B cell (primary cell): ENCODE measurements around the gene ZMYND10. TPM values are rescaled to one million over a fixed set of nuclear protein-coding genes. Genes with fewer than 3 reads are reported as not detected.

Experiments
- ATAC-seq: fragments of 200-7000 bp; cut with Tn5 transposase; one replicate; pipeline ENCODE4 v1.10.0; 2021; ENCODE audit warnings: low read depth, mild to moderate bottlenecking, moderate number of reproducible peaks, moderate library complexity
- CTCF ChIA-PET: fragments of 350-600 bp; sonication (Branson Sonifier 250); formaldehyde crosslinking; loops from one replicate; lab custom pipeline; 2021; ENCODE audit warnings: antibody characterized with exemption, inconsistent platforms; lab: Charles Lee
- POLR2A ChIA-PET: fragments of 350-600 bp; sonication (Branson Sonifier 250); formaldehyde crosslinking; loops from one replicate; lab custom pipeline; 2021; ENCODE audit warnings: antibody characterized with exemption; lab: Charles Lee
- DNase-seq: peaks from one replicate; pipeline ENCODE4 v3.0.0; 2013
- H2AFZ ChIP-seq: 2 replicates; pipeline ENCODE4 v1.6.1; 2012; ENCODE audit warnings: mild to moderate bottlenecking, low read depth, low read length; ENCODE audit not compliant: insufficient read depth, poor library complexity, severe bottlenecking
- H3K27ac ChIP-seq, 2 donors: 1 replicate in 1 of 2; 2 replicates in 1 of 2; pipeline ENCODE4 v1.5.1; 2012 to 2013; ENCODE audit warnings: low read length in 2 of 2, mild to moderate bottlenecking in 2 of 2, moderate library complexity in 1 of 2
- H3K27me3 ChIP-seq, 4 experiments: fragments of 200-600 bp in 1 of 4; sonication (generic) in 1 of 4; replicated peaks in 1 of 4; 1 replicate in 2 of 4; 2 replicates in 2 of 4; pipeline versions ENCODE4 v1.6.1 to v1.7.0; 2013 to 2016; ENCODE audit warnings: low read length in 3 of 4, mild to moderate bottlenecking in 2 of 4, mixed read lengths in 1 of 4, moderate library complexity in 1 of 4; ENCODE audit not compliant: insufficient read depth in 4 of 4, control insufficient read depth in 3 of 4; ENCODE audit errors: control extremely low read depth in 1 of 4
- H3K36me3 ChIP-seq, 2 experiments: replicated peaks in 1 of 2; 1 replicate in 1 of 2; 2 replicates in 1 of 2; pipeline versions ENCODE4 v1.6.1 to v1.7.1; 2013; ENCODE audit warnings: low read length in 1 of 2; ENCODE audit not compliant: insufficient read depth in 2 of 2, control insufficient read depth in 1 of 2; ENCODE audit errors: control extremely low read depth in 1 of 2, extremely low read depth in 1 of 2
- H3K4me1 ChIP-seq, 2 donors: fragments of 200-600 bp in 1 of 2; sonication (generic) in 1 of 2; 1 replicate in 1 of 2; 2 replicates in 1 of 2; pipeline versions ENCODE4 v1.5.1 to v1.6.1; 2013 to 2017; ENCODE audit warnings: low read length in 2 of 2; ENCODE audit not compliant: control insufficient read depth in 2 of 2, insufficient read depth in 2 of 2
- H3K4me2 ChIP-seq: replicated peaks from 2 replicates; pipeline ENCODE3; 2012; ENCODE audit warnings: mild to moderate bottlenecking, low read depth, low read length; ENCODE audit not compliant: poor library complexity, severe bottlenecking
- H3K4me3 ChIP-seq, 5 experiments: fragments of 200-600 bp in 1 of 5; sonication (generic) in 1 of 5; 1 replicate in 3 of 5; 2 replicates in 2 of 5; pipeline versions ENCODE4 v1.5.1 to v1.7.0; 2011 to 2016; ENCODE audit warnings: low read length in 4 of 5, mild to moderate bottlenecking in 4 of 5, low read depth in 2 of 5, control low read depth in 1 of 5, moderate library complexity in 1 of 5; ENCODE audit not compliant: insufficient read depth in 1 of 5; ENCODE audit errors: control extremely low read depth in 1 of 5, extremely low read depth in 1 of 5
- H3K79me2 ChIP-seq: fragments of 200-600 bp; sonication (generic); one replicate; pipeline ENCODE4 v1.6.0; 2016; ENCODE audit warnings: low read length; ENCODE audit not compliant: control insufficient read depth, insufficient read depth
- H3K9ac ChIP-seq: fragments of 200-600 bp; sonication (generic); 2 replicates; pipeline ENCODE4 v1.6.1; 2017; ENCODE audit warnings: mild to moderate bottlenecking, low read length, moderate library complexity
- H3K9me3 ChIP-seq, 3 donors: one replicate each; pipeline versions ENCODE4 v1.6.1 to v1.7.1; 2013; ENCODE audit warnings: low read length in 2 of 3; ENCODE audit not compliant: control insufficient read depth in 2 of 3, insufficient read depth in 1 of 3; ENCODE audit errors: control extremely low read depth in 1 of 3
- H4K20me1 ChIP-seq: 2 replicates; pipeline ENCODE4 v1.6.0; 2012; ENCODE audit warnings: mild to moderate bottlenecking, low read length; ENCODE audit not compliant: insufficient read depth, control insufficient read depth, poor library complexity, severe bottlenecking
- H3K27ac Mint-ChIP-seq: one replicate; pipeline ENCODE4 v1.8.0; 2021; ENCODE audit warnings: mixed read lengths
- H3K27me3 Mint-ChIP-seq: one replicate; pipeline ENCODE4 v1.8.0; 2021; ENCODE audit warnings: mixed read lengths
- H3K4me1 Mint-ChIP-seq: one replicate; pipeline ENCODE4 v1.8.0; 2021; ENCODE audit warnings: mixed read lengths
- H3K4me3 Mint-ChIP-seq: one replicate; pipeline ENCODE4 v1.8.0; 2021; ENCODE audit warnings: mixed read lengths
- H3K9me3 Mint-ChIP-seq: one replicate; pipeline ENCODE4 v1.8.0; 2022; ENCODE audit warnings: mixed read lengths; ENCODE audit not compliant: insufficient read depth
- CTCF ChIP-seq: fragments of 200-600 bp; IDR thresholded peaks from one replicate; pipeline ENCODE4 v1.8.0; 2022; ENCODE audit warnings: antibody characterized with exemption, mild to moderate bottlenecking
- EZH2 ChIP-seq: IDR thresholded peaks from 2 replicates; pipeline ENCODE4 v1.6.1; 2012; ENCODE audit warnings: borderline replicate concordance, low read depth, mild to moderate bottlenecking, moderate library complexity, low read length; ENCODE audit not compliant: insufficient read depth, poor library complexity, severe bottlenecking
- WGBS: methylation state at CpG from one replicate; pipeline ENCODE4 v1.1.5; 2013; ENCODE audit warnings: missing lambda C conversion rate; ENCODE audit not compliant: insufficient coverage; 5-methylcytosine and 5-hydroxymethylcytosine counted together
- intact Hi-C: fragments of 100-400 bp; cut with micrococcal nuclease; formaldehyde crosslinking; loops from one replicate; pipeline ENCODE4 v1.10.0; 2022
- polyA plus RNA-seq: library from polyadenylated mRNA; depleted of rRNA; stranded (reverse); fragments of >200 nt; gene quantifications from 2 replicates; pipeline ENCODE4 v1.2.3, GENCODE V29; 2012
- total RNA-seq, 2 donors: library from RNA; stranded (reverse); fragments of 120-200 nt in 1 of 2; gene quantifications; 1 replicate in 1 of 2; 2 replicates in 1 of 2; pipeline versions ENCODE4 v1.2.3 to v1.2.4, GENCODE V29; 2013 to 2022

ZMYND10 gene
- total and polyA plus RNA-seq, 2 donors (not counting 1 experiment from before 2014, with no cell fraction given): 1.8 to 2.4 TPM

GRCh38 chr3:50341996-50342650, 3.4 kb downstream of the ZMYND10 start:
- peak overlapping the region; percentile 49 for H3K4me3 Mint-ChIP-seq
- Histone ChIP-seq H3K4me2 (peak overlapping the region; percentile 90), H2AFZ (no peak overlapping the region), H3K27ac (peak overlapping the region in 1 of 2 donors; percentile 22), H3K79me2 (peaks cover 29% of the 10 kb centered on the region), H3K9me3 (no peaks in the 10 kb centered on the region), H3K4me1 (peaks cover 35 to 59% of the 10 kb centered on the region in 2 donors), H3K36me3 (no peaks in the 10 kb centered on the region), H3K27me3 (no peaks in the 10 kb centered on the region), H3K4me3 (no peak overlapping the region), H4K20me1 (no peaks in the 10 kb centered on the region), H3K9ac (no peak overlapping the region)
- DNase-seq (no peak), ATAC-seq (no peak)
- no peaks in the 10 kb centered on the region for H3K27me3 Mint-ChIP-seq
- H3K27ac Mint-ChIP-seq: peak overlapping the region; percentile 98
- 94% methylated on average over 13 of the region's 13 CpGs for WGBS
- ChIA-PET CTCF (no interaction called here), POLR2A (interaction anchor here (0.7 to 6.1 kb wide), 2 partner anchors 10 to 1783 kb away, joined by 3 to 96 read pairs; partner anchors contain the start of genes CYB561D2 and NPRL2)
- intact Hi-C loops: no loop called here
- TF ChIP-seq CTCF (no peak), EZH2 (no peak)
- H3K9me3 Mint-ChIP-seq: no peaks in the 10 kb centered on the region
- H3K4me1 Mint-ChIP-seq: peaks cover 50% of the 10 kb centered on the region

GRCh38 chr3:50341537-50341936, 4.0 kb downstream of the ZMYND10 start:
- intact Hi-C loops: no loop called here
- Histone ChIP-seq H4K20me1 (peaks cover 3% of the 10 kb centered on the region), H3K36me3 (peaks cover 0 to 2% of the 10 kb centered on the region in 2 experiments), H3K9ac (peak overlapping the region; percentile 89), H3K9me3 (no peaks in the 10 kb centered on the region), H3K79me2 (peaks cover 30% of the 10 kb centered on the region), H3K27ac (peak overlapping the region; percentile 73 to 97), H3K4me2 (peak overlapping the region; percentile 90), H3K27me3 (no peaks in the 10 kb centered on the region), H2AFZ (peak overlapping the region; percentile 82), H3K4me3 (peak overlapping the region in 4 of 5 experiments; percentile 61 to 86 (median 76)), H3K4me1 (peaks cover 37 to 59% of the 10 kb centered on the region in 2 donors)
- peak overlapping the region; percentile 96 for H3K4me3 Mint-ChIP-seq
- ATAC-seq: no peak
- TF ChIP-seq CTCF: no peak
- H3K27me3 Mint-ChIP-seq: no peaks in the 10 kb centered on the region
- CTCF ChIA-PET: interaction anchor here (0.9 to 1.8 kb wide), 3 partner anchors 9 to 49 kb away, joined by 3 to 14 read pairs (median 4); partner anchors contain the start of genes CYB561D2, HYAL3, IFRD2 and NAA80
- H3K4me1 Mint-ChIP-seq: peaks cover 51% of the 10 kb centered on the region
- DNase-seq: no peak
- H3K9me3 Mint-ChIP-seq: no peaks in the 10 kb centered on the region
- H3K27ac Mint-ChIP-seq: peak overlapping the region; percentile 98
- 100% methylated on average over 2 of the region's 9 CpGs for WGBS
- POLR2A ChIA-PET: interaction anchor here (0.6 to 6.1 kb wide), 7 partner anchors 10 to 1909 kb away, joined by 3 to 96 read pairs (median 6); partner anchors contain the start of genes C3orf18, CYB561D2, HEMK1 and HYAL3
